NB4 (cell line): Measurements from ENCODE around the gene CTNND2.

Experiments
- DNase-seq: peaks from one replicate; pipeline ENCODE4 v3.0.0; 2010; ENCODE audit warnings: low read depth
- H3K4me3 ChIP-seq: one replicate; pipeline ENCODE4 v1.5.1; 2011; ENCODE audit warnings: mild to moderate bottlenecking, low read depth, low read length, moderate library complexity
- MYC ChIP-seq: IDR thresholded peaks from 2 replicates; pipeline ENCODE4 v1.6.1; 2011; ENCODE audit warnings: low read depth, low read length
- POLR2A ChIP-seq: IDR thresholded peaks from 2 replicates; pipeline ENCODE4 v1.6.1; 2011; ENCODE audit warnings: mild to moderate bottlenecking; ENCODE audit not compliant: insufficient read length; ENCODE audit errors: extremely low read depth
- TF ChIP-seq, protein P1 (sequence below): IDR thresholded peaks from one replicate; pipeline ENCODE4 v1.5.1; 2012; ENCODE audit warnings: low read depth, low read length
- TF ChIP-seq, protein P2 (sequence below): IDR thresholded peaks from 2 replicates; pipeline ENCODE4 v1.6.1; 2011; ENCODE audit warnings: low read depth, low read length

The CTNND2 gene

DNA sequence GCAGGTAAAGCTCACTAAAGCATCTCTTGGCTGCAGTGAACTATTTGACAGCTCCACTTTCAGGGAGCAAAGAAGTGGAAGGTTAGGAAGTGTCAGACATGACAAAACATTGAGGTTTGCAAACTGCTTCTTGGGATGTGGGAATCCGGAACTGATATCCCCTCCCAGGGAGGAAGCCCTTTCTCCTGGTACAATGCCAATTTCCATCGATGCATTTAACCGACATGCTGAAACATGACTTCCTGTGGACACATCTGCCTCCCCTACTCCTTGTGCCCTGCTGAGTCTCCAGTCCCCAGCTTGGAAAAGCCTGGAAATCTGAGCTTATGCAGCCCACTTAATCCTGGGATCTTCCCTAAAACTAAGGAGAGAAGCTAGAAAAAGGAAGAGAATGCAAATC lies 820.1 kb downstream of the CTNND2 start:
- DNase-seq: no peak
- H3K4me3 ChIP-seq: no peak overlapping the region
- TF ChIP-seq, protein P1, sequence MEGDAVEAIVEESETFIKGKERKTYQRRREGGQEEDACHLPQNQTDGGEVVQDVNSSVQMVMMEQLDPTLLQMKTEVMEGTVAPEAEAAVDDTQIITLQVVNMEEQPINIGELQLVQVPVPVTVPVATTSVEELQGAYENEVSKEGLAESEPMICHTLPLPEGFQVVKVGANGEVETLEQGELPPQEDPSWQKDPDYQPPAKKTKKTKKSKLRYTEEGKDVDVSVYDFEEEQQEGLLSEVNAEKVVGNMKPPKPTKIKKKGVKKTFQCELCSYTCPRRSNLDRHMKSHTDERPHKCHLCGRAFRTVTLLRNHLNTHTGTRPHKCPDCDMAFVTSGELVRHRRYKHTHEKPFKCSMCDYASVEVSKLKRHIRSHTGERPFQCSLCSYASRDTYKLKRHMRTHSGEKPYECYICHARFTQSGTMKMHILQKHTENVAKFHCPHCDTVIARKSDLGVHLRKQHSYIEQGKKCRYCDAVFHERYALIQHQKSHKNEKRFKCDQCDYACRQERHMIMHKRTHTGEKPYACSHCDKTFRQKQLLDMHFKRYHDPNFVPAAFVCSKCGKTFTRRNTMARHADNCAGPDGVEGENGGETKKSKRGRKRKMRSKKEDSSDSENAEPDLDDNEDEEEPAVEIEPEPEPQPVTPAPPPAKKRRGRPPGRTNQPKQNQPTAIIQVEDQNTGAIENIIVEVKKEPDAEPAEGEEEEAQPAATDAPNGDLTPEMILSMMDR: no peak
- TF ChIP-seq POLR2A (no peak), MYC (no peak)
- TF ChIP-seq, protein P2, sequence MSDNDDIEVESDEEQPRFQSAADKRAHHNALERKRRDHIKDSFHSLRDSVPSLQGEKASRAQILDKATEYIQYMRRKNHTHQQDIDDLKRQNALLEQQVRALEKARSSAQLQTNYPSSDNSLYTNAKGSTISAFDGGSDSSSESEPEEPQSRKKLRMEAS: no peak

DNA sequence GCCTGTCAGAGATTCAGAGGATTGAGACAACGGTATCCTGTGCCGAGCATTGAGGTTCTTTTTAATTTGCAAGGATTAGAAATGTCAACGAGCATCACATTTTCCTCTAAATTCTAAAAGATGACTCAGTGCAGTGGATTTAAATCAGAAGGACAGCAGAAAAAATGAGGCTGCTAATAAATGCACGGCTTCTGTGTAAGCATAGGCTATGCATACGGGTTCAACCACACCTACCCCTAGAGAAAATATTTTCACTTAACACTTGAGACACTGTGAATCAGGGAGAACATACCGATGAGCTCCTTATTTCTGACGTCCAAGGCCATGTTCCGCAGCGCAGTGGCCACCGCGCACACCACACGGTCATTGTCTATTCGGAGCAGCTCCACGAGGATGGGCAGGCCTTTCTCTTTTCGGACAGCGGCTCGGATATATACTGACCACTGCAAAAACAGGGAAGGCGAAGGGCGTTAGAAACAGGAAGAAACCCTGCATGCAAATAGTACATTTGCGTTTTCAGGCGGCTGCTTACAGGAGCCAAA lies 821.8 kb downstream of the CTNND2 start:
- no peak for TF ChIP-seq POLR2A
- no peak for TF ChIP-seq MYC
- TF ChIP-seq, protein P2: no peak
- TF ChIP-seq, protein P1: no peak
- DNase-seq: no peak
- no peak overlapping the region for H3K4me3 ChIP-seq

DNA sequence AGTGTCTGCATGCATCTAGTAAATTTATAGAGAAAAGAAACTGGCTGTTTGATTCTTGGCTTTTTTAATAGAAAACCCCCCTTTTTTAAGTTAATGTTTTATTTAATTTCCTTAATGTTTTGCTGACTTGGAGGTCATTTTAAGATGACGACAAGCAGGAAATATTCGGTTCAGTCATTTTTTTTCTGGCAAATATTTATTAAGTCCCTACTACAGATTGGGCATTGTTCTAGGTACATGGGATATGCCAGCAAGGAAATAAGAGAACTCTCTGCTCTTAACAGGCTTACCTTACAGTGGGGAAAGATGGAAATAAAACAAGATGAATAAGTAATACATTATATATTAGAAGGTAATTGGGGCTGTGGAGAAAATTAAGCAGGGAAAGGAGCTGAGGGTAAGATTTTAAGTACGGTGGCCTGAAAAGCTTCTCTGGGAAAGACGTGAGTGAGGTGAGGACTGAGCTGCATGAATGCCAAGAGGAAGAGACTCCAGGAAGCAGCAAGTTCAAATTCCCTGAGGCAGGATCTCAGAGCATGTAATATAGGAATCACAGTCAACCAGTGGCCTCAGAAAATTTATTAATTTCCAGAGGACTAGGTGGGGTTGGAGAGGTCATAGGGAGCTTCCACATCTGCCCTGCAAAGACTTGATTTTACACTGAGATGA lies 827.2 kb downstream of the CTNND2 start:
- TF ChIP-seq, protein P1: no peak
- TF ChIP-seq, protein P2: no peak
- TF ChIP-seq POLR2A (no peak), MYC (no peak)
- no peak for DNase-seq
- H3K4me3 ChIP-seq: no peak overlapping the region

DNA sequence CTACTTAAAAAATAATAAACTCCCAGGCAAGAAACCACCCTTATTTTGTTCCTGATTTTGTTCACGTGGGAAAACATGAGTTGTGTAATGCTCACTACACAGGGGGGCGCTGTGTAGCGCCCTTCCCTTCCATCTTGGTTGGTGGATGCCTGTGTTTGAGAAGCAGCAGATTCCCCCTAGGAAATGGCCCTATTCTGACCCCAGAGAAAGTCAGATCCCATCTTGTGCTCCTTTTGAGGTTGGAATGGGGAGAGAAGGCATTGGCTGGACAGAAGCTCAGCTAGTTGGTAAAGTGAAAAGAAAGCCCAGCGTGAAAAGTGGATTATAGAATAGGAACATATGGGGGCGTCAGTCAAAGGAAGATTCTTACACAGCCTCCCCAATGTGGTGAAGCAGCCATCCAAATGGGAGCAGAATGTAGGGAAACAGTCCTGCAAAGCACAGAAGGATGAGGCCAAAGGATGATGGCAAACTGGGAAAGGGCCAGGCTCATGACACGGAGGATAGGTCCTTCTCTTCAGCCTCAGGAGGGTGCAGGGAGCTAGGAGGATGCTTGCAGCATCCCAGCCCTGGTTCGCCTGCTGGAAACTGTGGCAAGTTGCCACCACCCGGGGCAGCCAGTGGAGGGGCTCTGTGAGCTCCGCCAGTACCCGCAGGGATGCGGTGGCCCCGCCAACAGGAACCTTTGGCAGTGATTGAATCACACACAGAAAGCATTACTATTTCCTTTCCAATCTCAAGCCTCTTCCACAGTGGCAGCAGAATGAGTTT lies 829.0 kb downstream of the CTNND2 start:
- DNase-seq: peak; percentile 24
- TF ChIP-seq, protein P2: no peak
- TF ChIP-seq MYC (no peak), POLR2A (no peak)
- TF ChIP-seq, protein P1: peak; percentile 51

DNA sequence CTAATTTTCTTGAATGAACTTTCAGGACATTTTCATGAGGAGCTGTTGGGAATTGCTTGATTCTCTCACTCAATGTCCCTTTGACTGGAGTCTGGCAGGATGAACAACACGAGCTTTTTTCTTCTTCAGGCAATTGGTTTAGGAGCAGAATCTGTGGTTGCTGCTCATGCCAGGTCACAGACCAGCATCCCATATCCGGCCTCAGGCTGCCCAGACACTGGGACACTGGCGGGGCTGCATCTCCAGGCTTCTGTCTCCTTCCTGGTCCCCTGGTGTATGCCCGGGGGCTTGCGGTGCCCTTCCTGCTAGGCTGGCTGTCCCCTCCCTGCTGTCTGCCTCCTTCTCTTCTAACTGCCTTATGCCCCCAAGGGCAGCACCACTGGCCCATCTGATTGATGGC lies 831.7 kb downstream of the CTNND2 start:
- TF ChIP-seq MYC: no peak
- TF ChIP-seq, protein P2: no peak
- TF ChIP-seq POLR2A: no peak
- TF ChIP-seq, protein P1: no peak
- H3K4me3 ChIP-seq: no peak overlapping the region
- DNase-seq: no peak

More for the DNA sequence above, 829.0 kb downstream of the CTNND2 start:
- H3K4me3 ChIP-seq: no peak overlapping the region
